ENCODE results near the gene MRPS34. TPM values are rescaled to one million over a fixed set of nuclear protein-coding genes. Genes with fewer than 3 reads are reported as not detected.
A peak's percentile ranks its signal among the peaks of the same experiment; 100 is the strongest.

Gene MRPS34
- total RNA-seq, 2 donors from 2014 or later, result 97.4 to 125 TPM

DNA sequence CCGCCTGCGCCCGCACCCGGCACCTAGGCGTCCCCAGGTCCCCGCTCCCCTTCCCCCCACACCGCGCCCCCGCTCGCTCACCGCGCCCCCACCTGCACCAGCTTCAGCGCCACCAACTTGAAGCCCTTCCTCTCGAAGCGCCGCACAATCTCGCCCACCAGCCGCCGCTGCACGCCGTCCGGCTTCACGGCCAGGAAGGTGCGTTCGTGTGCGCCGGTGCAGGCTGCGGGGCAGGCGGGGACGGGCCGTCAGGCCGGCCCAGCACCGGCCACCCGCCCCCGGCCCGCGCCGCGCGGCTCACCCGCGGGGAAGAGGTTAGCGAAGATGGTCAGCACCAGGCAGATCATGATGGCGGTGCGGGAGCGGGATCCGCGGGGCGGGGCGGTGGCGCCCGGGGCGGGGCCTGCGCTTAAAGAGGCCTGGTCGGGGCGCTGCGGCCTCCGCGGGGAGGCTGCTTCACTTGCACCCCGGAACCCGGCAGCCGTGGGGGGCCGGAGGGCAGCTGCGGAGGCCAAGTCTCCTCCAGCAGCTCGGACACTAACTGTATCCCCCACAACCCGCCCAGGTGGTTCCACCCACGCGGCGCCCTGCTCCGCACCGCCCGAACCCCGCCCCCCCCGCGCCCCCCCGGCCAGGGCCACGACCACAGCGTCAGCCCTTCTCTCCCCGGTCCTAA is 1.6 kb downstream of the MRPS34 start, which contains the start of gene NME3:
NME3 (minus strand) TSS at position 356 of the 676 bp plus-strand sequence; CDS start at position 347, 9 bp downstream.
- no peaks in the 10 kb centered on the region for H3K27me3 ChIP-seq (replicated peaks; ENCODE audit: insufficient read depth)
- 3% methylated on average over 26 of the region's 79 CpGs for WGBS
- TF ChIP-seq POLR2AphosphoS5 (IDR thresholded peaks at IDR 0.05), result no peak
- peak; percentile 12 for TF ChIP-seq POLR2A (IDR thresholded peaks at IDR 0.05)
- H3K9me3 ChIP-seq, result no peaks in the 10 kb centered on the region
- H3K27ac ChIP-seq, result peak within 1 kb of the TSS; percentile 84 to 96
- peaks cover 14% of the 10 kb centered on the region for H3K4me1 ChIP-seq (replicated peaks)
- peaks cover 0 to 21% of the 10 kb centered on the region in 2 donors for H3K36me3 ChIP-seq
- peak; percentile 69 for DNase-seq (ENCODE audit: low spot score)
- intact Hi-C loops (cut with DNase I), result no loop called here
- H3K4me3 ChIP-seq, result peak within 1 kb of the TSS; percentile 83 to 86

DNA sequence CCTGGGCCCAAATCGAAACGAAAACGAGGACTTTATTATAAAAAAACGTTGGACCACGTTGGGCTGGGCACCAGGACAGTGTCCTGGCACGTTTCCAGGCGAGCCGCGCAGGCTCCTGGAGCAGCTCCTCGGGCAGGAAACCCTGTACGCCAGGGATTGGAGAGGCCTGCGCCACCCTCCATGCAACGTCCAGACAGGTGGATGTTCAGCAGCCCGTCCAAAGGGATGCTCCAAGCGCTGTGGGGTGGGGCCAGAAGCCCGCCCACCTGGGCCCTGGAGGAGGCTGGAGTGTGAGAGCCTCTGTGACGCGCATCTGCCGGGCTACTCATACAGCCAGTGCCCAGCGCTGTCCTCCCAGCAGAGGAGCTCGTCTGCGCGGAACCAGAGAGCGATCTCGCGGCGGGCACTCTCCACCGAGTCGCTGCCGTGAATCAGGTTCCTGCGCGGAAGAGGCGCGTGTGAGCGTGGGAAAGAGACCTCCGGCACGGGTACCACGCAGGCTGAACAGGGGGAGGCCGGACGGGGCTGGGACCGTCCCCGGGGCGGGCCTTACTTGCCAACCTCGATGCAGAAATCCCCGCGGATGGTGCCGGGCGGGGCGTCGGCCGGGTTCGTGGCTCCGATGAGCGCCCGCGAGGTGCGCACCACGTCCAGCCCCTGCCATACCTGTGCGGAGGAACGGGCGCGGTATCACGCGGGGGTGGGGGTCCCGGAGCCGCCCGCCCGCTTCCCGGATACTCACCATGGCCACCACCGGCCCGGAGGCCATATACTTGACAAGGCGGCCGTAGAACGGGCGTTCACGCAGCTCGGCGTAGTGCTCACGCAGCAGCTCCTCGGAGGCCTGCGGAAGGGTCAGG is 2.4 kb downstream of the MRPS34 start:
- 5% methylated on average over 68 of the region's 81 CpGs for WGBS

GRCh38 chr16:1769402-1770300 is 3.3 kb downstream of the MRPS34 start:
- H3K27me3 ChIP-seq (replicated peaks; ENCODE audit: insufficient read depth), result no peaks in the 10 kb centered on the region
- H3K36me3 ChIP-seq, result peaks cover 0 to 13% of the 10 kb centered on the region in 2 donors
- H3K27ac ChIP-seq, result peak overlapping the region; percentile 84 to 96
- H3K4me1 ChIP-seq (replicated peaks), result peaks cover 14% of the 10 kb centered on the region
- H3K9me3 ChIP-seq, result no peaks in the 10 kb centered on the region
- WGBS, result 70% methylated on average over 23 of the region's 27 CpGs
- intact Hi-C loops (cut with DNase I), result loop anchor here (10.0 kb wide), 1 partner anchor 555 kb away; no protein-coding TSS in a partner anchor
- no peak for TF ChIP-seq POLR2A (IDR thresholded peaks at IDR 0.05)
- TF ChIP-seq CTCF (IDR thresholded peaks at IDR 0.05), result no peak
- TF ChIP-seq POLR2AphosphoS5 (IDR thresholded peaks at IDR 0.05), result no peak
- no peak overlapping the region for H3K4me3 ChIP-seq
- DNase-seq (ENCODE audit: low spot score), result no peak

More for the DNA sequence above, 2.4 kb downstream of the MRPS34 start:
- no peaks in the 10 kb centered on the region for H3K9me3 ChIP-seq
- peaks cover 14% of the 10 kb centered on the region for H3K4me1 ChIP-seq (replicated peaks)
- H3K4me3 ChIP-seq, result peak overlapping the region; percentile 83 to 86
- H3K27me3 ChIP-seq (replicated peaks; ENCODE audit: insufficient read depth), result no peaks in the 10 kb centered on the region
- peaks cover 0 to 14% of the 10 kb centered on the region in 2 donors for H3K36me3 ChIP-seq
- peak; percentile 79 for DNase-seq (ENCODE audit: low spot score)
- intact Hi-C loops (cut with DNase I), result no loop called here
- H3K27ac ChIP-seq, result peak overlapping the region; percentile 84 to 96
- TF ChIP-seq POLR2AphosphoS5 (IDR thresholded peaks at IDR 0.05) (peak; percentile 64), CTCF (IDR thresholded peaks at IDR 0.05) (no peak)

DNA sequence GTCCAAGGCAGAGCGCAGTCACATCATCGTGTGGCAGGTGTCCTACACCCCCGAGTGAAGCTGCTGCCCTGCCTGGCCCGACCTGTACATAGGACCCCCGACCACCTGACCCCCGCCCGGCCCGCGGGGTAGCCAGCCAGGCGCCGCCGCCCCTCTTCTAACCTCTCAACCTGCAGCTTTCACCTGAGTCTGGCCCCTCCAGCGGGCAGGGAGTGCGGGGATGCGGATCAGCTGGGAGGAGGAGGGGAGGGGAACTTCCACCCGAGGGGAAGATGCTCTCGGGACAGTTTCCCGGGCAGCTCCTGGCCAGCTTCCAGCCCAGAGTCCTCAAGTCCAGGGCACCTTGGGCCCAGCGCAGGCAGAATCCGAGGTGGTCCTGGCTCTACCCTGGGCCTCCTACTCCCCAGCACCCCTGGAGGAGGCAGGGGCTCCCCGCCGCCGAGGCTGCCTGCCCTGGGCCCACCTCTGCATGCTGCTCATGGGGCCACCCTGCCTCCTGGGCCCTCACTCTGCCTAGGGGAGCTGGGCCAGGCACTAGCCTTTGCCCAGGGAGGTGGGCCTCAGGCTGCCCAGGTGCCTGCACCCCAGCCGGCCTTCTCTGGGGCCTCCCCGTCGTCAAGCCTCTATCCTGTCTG is 4.0 kb downstream of the MRPS34 start:
- TF ChIP-seq POLR2AphosphoS5 (IDR thresholded peaks at IDR 0.05) (no peak), POLR2A (IDR thresholded peaks at IDR 0.05) (no peak), CTCF (IDR thresholded peaks at IDR 0.05) (no peak)
- WGBS, result 75% methylated on average over 26 of the region's 26 CpGs
- Histone ChIP-seq H3K27me3 (replicated peaks; ENCODE audit: insufficient read depth) (no peaks in the 10 kb centered on the region), H3K4me1 (replicated peaks) (peaks cover 8% of the 10 kb centered on the region), H3K4me3 (no peak overlapping the region), H3K27ac (no peak overlapping the region), H3K9me3 (no peaks in the 10 kb centered on the region), H3K36me3 (peaks cover 0 to 13% of the 10 kb centered on the region in 2 donors)
- DNase-seq (ENCODE audit: low spot score), result no peak
- intact Hi-C loops (cut with DNase I), result loop anchor here (10.0 kb wide), 1 partner anchor 554 kb away; no protein-coding TSS in a partner anchor
